Stimulated activated CD8-positive, alpha-beta memory T cell treated with anti-CD3 and anti-CD28 coated beads, Interleukin-15, amount 100 ng/mL, for 1 hour (primary cell): Measurements from ENCODE around the gene PRKCA.

Experiments used
- DNase-seq: peaks from one replicate; pipeline ENCODE4 v3.0.0-alpha.2; 2020; ENCODE audit warnings: low read depth

PRKCA gene

DNA sequence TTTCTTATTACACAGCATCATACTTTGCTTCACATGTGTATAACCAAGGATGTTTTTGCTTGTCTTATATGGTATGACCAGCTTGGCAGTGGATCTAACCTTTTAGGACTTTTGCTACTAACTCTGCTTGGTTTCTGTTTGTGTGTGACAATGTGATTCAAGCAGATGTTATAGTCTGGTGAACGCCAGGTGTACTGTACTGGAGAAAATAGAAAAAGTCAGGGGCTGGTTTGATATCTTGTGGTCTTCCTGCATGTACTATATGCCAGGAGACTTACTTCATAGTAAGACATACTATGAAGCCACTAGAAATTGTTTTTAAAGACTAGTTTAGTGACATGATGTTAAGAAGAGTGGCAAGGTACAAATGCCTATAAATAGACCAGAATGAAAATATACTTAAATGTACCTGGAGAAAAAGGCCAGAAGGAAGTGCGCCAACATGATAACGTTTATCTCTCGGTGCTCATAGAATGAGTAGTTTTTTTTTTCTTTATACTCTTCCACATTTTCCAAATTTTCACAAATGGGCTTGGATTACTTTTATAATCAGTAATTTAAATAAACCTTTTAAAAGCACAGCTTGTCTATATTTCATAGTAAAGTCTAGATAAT, 112.3 kb downstream of the PRKCA start:
- DNase-seq: no peak

DNA sequence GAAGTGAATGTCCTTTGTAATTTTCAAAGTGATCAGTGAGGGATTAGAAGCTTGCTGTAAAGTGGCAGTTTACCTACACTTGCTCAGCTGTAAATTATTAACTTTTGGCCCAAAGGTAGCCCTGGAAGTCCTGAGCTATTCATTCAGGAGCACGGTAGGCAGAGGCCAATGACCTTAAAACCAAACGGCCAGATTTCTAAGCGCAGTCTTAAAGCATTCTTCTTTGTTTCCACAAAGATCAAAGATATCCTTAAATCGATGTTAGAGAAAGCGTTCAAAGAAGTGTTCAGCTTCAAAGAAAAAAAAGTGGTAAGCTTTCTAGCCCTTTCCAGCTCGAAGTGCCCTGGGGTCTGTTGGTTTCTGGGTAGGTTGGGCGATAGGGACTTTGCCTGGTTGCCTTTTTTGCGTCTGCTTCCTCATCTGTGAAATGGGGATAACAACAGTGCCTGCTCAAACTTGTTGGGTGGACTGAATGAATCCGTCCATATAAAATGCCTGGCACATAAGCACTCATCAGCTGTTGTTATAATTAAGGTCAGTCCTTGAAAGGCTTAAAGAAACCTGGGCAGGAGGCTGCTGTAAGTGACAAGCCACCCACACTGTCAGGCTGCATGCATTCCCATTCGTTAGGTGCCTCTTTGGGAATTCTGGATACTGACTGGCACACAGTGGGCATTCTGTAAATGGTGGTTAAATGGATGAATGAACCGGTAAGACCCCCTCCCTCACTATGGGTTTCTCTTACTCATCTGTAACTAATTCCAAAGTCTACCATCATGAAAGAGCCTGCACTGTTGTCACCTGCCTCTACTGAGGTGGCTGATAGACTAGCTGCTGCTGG, 113.2 kb downstream of the PRKCA start:
- DNase-seq: no peak

DNA sequence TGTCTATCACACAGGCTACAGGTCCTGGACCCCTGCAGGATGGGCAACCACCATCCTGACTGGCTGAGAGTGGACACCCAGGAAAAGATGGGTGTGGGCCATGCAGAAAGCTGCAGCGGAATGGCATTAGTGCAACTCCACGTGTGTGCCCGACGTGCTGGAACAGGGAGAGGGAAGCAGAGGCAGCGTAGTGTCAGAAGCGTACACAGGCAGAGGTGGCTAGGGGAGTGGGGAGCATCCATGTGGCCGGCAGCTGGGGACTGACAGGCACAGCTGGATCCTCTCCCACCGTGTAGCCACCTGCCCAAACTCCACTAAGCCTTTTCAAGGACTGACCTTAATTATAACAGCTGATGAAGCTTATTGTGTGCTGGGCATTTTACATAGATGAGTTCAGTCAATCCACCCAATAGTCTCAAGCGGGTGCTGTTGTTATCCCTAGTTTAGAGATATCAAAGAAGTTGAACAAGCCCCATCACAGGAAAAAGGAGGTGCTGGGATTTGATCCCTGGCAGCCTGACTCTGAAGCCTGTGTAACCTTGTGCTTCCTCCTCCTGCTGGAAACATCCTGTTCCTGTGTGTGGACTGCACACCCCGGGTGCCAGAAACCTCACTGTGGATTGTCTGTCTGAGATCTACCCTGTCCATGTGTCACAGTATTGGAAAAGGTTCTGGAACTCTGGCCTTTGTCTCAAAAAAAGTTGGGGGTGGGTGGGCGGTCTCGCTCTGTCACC, 114.0 kb downstream of the PRKCA start:
- no peak for DNase-seq

DNA sequence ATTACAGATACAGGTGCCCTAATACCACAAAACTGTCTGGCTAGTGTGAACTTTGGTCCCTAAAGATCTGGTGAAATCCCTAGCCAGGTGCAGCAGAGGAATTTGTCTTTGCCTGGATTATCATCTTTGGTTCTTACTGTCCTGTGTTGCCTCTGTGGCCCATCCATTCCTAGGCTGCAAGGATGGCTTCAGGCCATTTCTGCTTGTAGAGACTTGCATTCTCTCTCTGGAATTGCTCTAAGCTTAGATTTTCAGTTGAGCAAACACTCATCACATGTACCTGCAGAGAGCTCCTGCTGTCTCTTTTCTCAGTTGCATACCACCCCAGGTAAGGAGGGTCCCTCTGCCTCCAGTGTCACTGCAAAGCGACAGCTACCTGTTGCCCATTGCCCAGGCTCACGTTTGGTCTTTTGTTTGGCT, 114.9 kb downstream of the PRKCA start:
- no peak for DNase-seq

DNA sequence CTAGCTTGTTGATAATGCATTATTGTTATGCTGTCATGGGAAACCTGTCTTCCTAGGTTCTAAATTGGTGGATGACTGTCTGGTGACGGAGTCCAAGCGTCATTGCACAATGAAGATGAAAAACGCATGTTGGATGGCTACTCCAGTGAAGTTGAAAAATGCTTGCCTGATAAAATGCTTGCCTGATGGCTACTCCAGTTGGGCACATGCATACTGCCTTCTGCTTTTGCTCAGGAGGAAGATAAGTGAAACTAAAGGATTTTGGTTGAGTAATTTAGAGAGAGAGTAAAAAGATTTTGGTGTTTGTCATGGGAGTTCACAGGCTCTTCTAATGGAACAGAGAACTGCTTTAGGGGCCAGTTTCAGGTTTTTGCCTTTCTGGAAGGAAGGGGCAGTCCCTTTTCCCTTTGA, 118.6 kb downstream of the PRKCA start:
- no peak for DNase-seq

DNA sequence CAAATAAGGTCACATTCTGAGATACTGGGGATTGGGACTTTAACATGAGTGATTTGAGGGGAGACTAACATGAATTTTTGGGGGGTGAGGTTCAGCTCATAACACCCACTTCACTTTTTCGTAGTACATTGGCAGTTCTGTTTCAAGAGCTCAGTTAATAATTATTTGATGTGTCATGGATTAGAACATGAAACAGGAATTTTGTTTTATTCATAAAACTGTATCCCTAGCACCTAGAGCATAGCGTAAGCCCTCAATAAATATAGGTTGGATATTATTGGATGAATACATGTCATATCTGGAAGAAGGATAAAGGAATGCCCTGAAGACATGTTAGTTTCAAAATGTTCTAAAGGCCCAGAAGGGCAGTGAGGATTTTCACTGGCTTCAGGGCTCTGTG, 119.8 kb downstream of the PRKCA start:
- no peak for DNase-seq

DNA sequence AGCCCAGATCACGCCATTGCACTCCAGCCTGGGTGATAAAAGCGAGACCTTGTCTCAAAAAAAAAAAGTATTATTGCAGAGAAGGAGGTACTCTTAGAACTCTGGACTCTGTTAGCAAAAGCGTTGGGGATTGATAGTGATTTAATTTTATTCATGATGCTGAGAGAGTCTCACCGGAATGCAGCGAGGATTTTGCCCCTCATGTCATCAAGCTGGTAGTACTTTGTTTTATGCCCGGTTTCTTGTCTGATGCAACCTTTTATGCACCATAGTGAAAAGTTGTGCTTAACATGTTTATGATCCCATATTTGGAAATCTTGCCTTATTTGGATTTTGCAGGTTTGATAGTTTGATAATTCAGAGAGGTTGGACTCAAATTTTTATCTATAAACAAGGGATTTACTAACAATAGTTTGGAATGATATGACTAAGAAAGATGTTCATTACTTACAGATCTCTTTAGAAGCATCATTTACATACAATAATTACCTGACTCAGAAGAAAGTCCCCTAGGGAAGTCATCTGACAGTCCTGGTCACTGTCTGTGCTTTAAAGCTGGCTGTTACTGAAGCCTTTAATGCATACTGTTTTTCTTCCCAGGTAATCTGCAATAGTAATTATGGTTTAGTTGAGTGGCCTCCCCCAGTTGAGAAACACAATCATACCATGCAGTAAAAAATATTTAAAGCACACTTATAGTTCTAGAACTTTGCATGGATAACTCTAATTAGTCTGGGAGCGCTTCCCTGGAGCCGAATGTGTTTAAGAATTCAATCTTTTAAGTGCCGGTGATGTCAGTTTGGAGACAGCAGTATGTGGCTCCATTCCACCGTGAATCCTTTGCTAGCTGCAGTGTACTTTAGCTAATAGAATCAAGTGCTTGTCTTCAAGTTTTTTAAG, 120.9 kb downstream of the PRKCA start:
- DNase-seq: no peak

DNA sequence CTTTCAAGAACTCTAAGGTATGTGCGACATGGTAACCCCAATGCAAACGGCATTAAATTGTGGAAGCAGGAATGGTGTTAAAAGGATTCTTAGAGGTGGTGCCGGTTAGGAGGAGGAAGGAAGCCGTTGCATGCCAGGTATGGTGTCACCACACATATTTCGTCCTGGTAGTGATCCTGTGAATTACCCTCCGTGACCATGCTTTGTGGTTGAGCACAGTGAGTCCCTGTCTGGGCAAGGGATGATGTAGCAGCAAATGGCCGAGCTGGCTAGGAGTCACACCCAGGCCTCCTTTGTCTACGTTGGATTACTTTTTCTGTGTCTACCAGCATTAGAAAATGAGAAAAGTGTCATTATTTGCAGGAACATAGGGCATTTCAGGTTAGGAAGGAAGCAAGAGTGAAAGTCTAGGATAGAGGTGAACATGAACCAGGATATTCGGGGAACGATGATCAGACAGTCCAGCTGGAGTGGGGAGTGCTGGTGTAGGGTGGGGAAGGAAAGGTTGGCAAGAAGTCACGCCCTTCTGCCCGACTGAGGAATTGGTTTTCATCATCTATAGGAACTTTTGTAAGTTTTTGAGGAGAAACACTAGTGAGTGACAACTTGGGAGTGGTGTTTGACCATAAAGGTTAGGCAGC, 123.5 kb downstream of the PRKCA start:
- no peak for DNase-seq

DNA sequence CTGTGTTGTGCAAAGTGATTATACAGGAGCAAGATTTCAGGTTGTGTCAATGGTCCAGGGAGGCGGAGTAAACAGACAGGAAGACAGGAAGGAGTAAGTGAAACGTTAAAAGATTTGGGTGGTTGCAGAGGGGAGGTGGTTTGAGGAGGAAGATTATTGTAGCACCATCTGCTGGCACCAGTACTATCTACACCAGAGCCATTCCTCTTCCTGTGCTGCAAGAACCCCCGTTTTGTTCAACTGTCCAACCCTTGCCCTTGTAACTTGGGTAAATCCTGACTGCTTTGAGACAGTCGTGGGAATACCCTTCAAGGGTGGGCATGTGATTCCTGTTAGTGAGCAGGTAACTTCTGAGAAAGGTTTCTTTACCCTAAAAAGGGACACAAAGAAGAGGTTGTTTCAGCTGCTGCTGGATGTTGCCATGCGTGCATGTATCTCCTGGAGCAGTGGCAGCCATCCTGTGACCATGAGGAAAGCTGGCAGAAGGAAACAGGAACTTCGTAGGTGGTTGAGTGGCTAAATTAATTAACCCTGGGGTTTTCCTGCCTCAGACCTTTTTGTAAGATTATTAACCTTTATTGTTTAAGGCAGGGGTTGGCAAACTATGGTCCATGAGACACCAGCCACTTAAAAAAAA, 124.1 kb downstream of the PRKCA start:
- peak; percentile 7 for DNase-seq

DNA sequence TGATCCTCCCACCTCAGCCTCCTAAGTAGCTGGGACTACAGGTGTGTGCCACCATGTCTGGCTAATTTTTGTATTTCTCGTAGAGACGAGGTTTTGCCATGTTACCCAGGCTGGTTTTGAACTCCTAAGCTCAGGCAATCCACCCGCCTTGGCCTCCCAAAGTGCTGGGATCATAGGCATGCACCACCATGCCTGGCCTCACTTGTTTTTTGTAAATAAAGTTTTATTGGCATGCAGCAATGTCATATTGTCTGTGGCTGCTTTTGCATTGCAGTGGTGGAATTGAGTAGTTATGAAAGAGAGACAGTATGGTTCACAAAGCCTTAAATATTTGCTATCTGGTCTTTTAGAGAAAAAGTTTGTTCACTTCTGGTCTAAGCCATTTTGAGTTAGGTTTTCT, 124.7 kb downstream of the PRKCA start:
- no peak for DNase-seq

DNA sequence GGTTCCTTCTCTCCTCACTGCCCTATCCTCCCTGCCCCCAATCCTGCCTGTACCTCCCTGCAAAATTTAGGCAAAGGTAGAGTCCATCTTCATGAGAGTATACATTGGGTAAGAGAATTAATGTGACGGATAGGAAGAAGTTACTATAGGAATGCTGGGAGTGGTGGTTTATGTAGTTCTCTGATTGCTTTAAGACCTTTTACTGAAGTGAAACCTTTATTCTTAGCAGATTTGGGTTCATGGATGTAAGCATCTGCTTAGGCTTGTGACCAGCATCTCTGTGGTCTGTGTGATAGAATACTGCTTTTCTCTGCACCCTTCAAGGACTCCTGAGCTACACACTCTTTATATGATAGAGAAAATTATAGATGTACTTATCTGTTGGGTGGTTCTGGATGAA, 127.3 kb downstream of the PRKCA start:
- DNase-seq: no peak

DNA sequence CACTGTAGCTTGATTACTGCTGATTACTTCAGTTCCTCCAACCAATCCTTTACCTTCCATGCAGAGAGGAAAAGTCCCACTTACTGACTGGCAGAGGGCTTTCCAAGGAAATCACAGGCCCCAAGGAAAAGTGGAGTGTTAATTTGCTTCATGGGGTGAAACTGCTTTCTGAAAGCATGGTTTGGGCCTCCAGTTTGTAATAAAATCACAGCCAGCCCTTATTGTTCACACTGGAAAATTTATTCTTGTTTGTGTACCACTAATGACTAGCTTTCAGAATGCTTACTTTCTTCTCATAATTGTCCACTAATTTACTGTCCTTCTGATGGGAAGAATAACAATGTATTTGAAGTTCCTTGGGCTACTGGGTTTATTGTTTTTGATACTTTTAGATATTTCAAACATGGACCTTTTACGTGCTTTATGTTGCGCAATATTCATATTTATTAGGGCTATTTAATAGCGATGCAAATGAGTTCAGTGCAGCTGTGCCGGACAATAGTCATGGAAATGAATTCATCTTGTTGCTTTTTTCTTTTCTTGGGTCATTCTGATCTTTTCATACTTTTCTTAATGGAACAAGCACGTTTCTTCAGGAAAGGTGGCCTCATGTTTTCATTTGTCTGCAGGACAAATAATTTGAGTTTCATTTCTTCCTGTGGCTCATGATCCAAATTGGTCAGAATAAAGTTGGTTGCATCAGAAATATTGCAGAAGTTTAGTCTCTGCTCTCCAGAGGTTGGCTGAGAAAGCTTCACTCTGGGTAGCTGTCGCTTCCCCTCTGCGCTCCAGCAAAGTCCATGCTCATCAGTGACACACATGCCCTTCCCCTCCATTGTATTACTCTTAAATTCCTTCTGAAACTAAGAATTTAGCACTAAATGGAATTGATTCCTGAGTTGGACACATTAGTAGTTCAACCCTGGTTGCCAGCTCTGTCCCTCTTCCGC, 128.7 kb downstream of the PRKCA start:
- DNase-seq: no peak

DNA sequence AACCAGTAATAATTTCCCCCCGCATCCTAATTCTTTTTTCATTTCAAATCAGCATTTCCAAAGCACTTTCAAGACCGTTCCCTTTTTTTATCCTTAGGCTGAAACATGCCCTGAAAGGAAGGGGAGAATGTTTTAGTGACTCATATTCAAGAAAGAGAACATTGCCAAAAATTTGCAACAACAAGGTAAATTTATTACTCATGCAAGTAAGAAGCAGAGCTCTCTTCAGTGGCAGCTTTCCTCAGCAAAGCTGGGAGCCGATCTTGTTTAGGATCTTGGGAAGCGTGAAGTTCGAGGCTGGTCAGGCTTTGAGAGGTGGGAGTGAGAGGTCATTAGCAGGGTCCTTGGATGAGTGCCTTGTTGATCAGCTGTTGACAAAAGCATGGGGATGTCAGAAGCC, 129.5 kb downstream of the PRKCA start:
- no peak for DNase-seq

DNA sequence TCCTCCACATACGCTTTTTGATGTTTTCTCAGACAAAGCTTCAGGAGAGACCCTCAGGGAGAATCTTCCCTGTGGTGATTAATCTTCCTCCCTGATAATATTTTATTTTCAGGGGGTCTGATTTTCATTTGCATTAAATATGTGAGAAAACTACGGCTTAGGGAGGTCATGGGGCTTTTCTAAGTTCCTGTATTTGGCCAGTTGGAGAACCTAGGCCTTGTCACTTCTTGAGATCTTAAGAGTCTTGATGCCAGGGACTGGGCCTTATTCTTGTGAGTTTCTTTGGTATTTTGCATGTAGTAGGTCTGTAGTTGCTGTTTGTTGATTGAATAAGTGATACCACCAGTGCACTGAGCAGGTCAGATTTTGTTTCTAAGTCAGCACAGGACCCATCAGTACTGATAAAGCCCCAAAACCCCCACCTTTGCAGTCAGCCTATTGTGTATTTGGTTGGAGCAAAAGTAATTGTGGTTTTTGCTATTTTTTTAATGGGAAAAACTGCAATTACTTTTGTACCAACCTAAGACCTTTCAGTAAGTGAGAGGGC, 130.1 kb downstream of the PRKCA start:
- no peak for DNase-seq

DNA sequence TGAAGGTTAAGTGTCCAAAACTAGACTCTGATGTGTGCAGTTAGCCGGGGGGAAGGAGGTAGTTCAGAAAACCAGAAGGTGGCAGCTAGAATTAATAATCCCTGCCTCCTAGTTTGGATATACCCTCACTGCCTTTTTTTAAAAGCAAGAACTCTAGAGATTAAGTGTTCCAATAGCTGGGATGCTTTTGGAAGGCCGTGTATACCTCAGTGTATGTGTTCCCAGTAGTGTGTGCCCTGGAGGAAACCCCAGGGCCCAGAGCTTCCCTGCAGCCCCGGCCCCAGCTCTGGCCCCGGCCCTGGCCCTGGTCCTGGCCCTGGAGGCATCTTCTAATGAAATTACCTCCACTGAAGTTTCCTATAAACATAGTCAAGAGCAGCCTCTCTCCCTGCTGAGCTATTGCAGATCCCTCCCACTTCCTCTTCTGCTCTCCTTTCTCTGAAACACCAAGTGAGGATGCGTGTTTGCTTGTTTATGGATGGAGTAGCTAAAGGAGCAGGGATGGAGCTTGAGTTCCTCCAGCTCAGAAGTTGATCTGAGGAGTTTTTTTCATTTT, 130.7 kb downstream of the PRKCA start:
- DNase-seq: no peak

DNA sequence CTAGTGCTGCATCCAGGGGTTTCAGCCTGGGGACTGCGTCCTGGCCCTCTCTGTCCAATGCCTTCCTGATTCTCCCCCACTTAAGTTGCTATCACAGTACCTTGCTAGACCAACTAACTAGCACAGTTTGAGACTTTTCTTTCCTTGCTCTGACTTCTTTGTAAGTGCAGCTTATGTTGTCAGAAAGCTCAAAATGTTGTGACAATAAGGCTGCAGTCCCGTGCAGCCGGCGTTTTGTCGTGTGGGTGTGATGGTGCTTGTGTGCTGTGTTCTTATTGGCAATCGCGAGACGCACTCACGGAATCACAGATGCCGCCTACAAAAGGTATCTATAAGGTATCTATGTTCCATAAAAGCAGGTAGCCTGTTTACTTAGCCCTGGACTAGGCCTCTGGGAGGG, 132.8 kb downstream of the PRKCA start:
- no peak for DNase-seq

DNA sequence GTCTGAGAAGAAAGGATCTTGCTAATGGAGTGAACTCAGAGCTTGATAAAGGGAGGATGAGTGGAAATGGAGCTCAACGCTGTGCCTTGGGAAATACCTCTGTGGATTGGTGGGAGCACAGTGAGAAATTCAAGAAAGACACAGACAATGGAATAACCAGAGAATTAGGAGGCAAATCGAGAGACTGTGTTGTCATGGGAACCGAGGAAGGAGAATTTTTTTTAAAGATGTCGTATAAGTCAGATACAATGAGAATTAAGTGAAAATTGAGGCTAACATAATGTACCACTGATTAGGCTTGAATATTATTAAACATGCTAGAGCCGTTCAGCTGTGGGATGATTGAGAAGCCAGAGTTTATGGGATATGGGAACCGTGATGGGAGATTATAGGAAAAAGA, 134.2 kb downstream of the PRKCA start:
- DNase-seq: no peak

DNA sequence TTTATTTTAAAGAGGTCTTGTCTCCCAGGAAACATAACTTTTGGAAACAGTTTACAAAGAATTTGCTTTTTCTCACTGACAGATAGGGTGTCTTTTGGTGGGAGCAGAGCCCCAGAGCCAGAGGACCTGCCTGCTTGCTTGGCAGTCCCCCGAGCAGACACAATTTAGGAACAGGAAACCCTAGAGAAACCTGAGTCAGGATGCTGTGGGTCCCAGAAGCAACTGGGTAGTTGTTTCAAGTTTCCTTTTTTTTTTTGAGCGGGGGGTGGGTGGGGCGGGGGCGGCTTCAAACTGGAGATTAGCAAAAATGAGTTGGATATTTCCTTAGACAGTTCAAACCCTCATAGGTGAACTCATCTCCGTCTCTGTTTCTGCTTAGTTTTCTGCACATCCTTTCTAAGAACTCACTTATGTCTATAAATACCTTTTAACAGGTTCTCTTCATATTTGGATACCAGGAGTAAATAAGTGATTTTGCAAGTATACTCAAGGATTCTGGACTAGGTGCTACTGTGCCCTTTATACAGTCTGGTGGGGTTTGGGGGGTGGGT, 135.1 kb downstream of the PRKCA start:
- DNase-seq: no peak

DNA sequence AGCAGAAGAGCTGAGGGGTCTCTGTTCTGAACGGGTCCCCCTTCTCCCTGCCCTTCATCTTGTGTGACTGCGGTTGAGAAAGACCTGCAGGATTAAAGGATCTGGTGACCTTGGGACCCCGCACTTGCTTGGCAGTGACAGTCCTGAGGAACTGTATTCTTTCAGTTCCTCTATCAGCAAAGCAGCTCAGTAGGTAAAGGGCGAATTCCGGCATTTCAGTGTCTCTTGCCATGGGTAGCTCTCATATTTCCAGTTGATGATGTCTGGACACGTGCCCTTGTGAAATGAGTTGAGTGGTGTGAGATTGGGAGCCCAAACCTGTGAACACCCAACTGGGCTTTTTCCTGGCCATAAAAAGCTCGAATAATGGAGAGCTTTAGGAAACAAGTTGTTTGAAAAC, 135.7 kb downstream of the PRKCA start:
- no peak for DNase-seq
